Endothelial cell of umbilical vein (primary cell): ENCODE results near the gene CHID1. TPM values are rescaled to one million over a fixed set of nuclear protein-coding genes. Genes with fewer than 3 reads are reported as not detected.

ENCODE experiments used
- BruUV-seq: library from RNA; stranded (reverse); fragments of 400-500 nt; replicated peaks from 2 replicates; lab custom pipeline; 2021; lab: Mats Ljungman, UMichigan
- CTCF ChIA-PET: fragments of 300-600, 350-600 bp; sonication (Branson Sonifier 250); formaldehyde crosslinking; loops from one replicate; lab custom pipeline; 2021; ENCODE audit warnings: antibody characterized with exemption, inconsistent platforms; lab: Charles Lee
- POLR2A ChIA-PET: fragments of 300-600, 350-600 bp; sonication (Branson Sonifier 250); formaldehyde crosslinking; loops from one replicate; lab custom pipeline; 2021; ENCODE audit warnings: antibody characterized with exemption, inconsistent platforms; lab: Charles Lee
- DNase-seq: peaks from one replicate; pipeline ENCODE4 v3.0.0-alpha.2; 2011; ENCODE audit warnings: low read depth, low spot score
- FAIRE-seq: peaks from 2 replicates; lab custom pipeline; 2011; peaks lifted over from hg19 to GRCh38; lab: Jason Lieb, UNC
- H2AFZ ChIP-seq: 2 replicates; pipeline ENCODE4 v1.6.0; 2012; ENCODE audit warnings: low read depth, low read length, control low read depth, inconsistent platforms
- H3K27ac ChIP-seq: 2 replicates; pipeline ENCODE4 v1.5.1; 2011; ENCODE audit warnings: low read depth, mild to moderate bottlenecking, control low read depth, low read length, moderate library complexity; ENCODE audit not compliant: insufficient read depth
- H3K27me3 ChIP-seq, 2 experiments: 2 replicates each; pipeline versions ENCODE4 v1.6.0 to v1.6.1; 2011; ENCODE audit warnings: low read length in 2 of 2, mixed read lengths in 1 of 2; ENCODE audit not compliant: control insufficient read depth in 2 of 2, insufficient read depth in 2 of 2
- H3K36me3 ChIP-seq, 2 experiments: 2 replicates in 1 of 2; 3 replicates in 1 of 2; pipeline ENCODE4 v1.5.1; 2011; ENCODE audit warnings: low read length in 2 of 2, mild to moderate bottlenecking in 1 of 2, moderate library complexity in 1 of 2; ENCODE audit not compliant: control insufficient read depth in 2 of 2, insufficient read depth in 2 of 2; ENCODE audit errors: extremely low read depth in 1 of 2
- H3K4me1 ChIP-seq: 3 replicates; pipeline ENCODE4 v1.5.1; 2011; ENCODE audit warnings: mild to moderate bottlenecking, low read length; ENCODE audit not compliant: control insufficient read depth, insufficient read depth; ENCODE audit errors: extremely low read depth
- H3K4me2 ChIP-seq: 2 replicates; pipeline ENCODE4 v1.6.1; 2011; ENCODE audit warnings: low read length, control low read depth, mixed read lengths; ENCODE audit not compliant: insufficient read depth
- H3K4me3 ChIP-seq, 3 experiments: fragments of 200-600 bp in 1 of 3; sonication (generic), shearing (Covaris generic) in 1 of 3; replicated peaks in 1 of 3; 2 replicates each; pipeline ENCODE4 v1.5.1; 2011 to 2016; ENCODE audit warnings: control low read depth in 3 of 3, low read length in 3 of 3, mild to moderate bottlenecking in 2 of 3, inconsistent platforms in 1 of 3, low read depth in 1 of 3, moderate library complexity in 1 of 3; ENCODE audit not compliant: insufficient read depth in 1 of 3
- H3K79me2 ChIP-seq: 2 replicates; pipeline ENCODE4 v1.6.0; 2012; ENCODE audit warnings: low read length, inconsistent platforms; ENCODE audit not compliant: control insufficient read depth, insufficient read depth
- H3K9ac ChIP-seq: replicated peaks from 2 replicates; pipeline ENCODE3; 2011; ENCODE audit warnings: low read length, control low read depth; ENCODE audit not compliant: insufficient read depth; ENCODE audit errors: extremely low read depth
- H3K9me1 ChIP-seq: replicated peaks from 3 replicates; pipeline ENCODE4 v1.6.0; 2011; ENCODE audit warnings: mild to moderate bottlenecking, low read length; ENCODE audit not compliant: control insufficient read depth, insufficient read depth; ENCODE audit errors: extremely low read depth
- H3K9me3 ChIP-seq: replicated peaks from 2 replicates; pipeline ENCODE4 v1.5.1; 2012; ENCODE audit warnings: low read length, inconsistent platforms; ENCODE audit not compliant: control insufficient read depth, insufficient read depth
- H4K20me1 ChIP-seq: replicated peaks from 2 replicates; pipeline ENCODE3; 2011; ENCODE audit warnings: mild to moderate bottlenecking, low read length; ENCODE audit not compliant: control insufficient read depth, insufficient read depth; ENCODE audit errors: extremely low read depth
- EZH2 ChIP-seq: IDR thresholded peaks from 2 replicates; pipeline ENCODE4 v1.6.1; 2012; ENCODE audit warnings: borderline replicate concordance, low read depth, mild to moderate bottlenecking, moderate library complexity, low read length, inconsistent platforms; ENCODE audit not compliant: severe bottlenecking
- FOS ChIP-seq: IDR thresholded peaks from 2 replicates; pipeline ENCODE4 v1.6.1; 2011; ENCODE audit warnings: mild to moderate bottlenecking, low read length, moderate library complexity, borderline replicate concordance; ENCODE audit not compliant: insufficient read depth
- GATA2 ChIP-seq: IDR thresholded peaks from 2 replicates; pipeline ENCODE4 v1.7.0; 2011; ENCODE audit warnings: low read depth, mild to moderate bottlenecking, moderate library complexity, mixed read lengths, low read length; ENCODE audit not compliant: insufficient read length, insufficient read depth
- JUN ChIP-seq: IDR thresholded peaks from 2 replicates; pipeline ENCODE4 v1.6.1; 2011; ENCODE audit warnings: borderline replicate concordance, low read depth; ENCODE audit not compliant: insufficient read length, insufficient read depth
- POLR2A ChIP-seq: IDR thresholded peaks from 2 replicates; pipeline ENCODE4 v1.6.1; 2012; ENCODE audit warnings: low read depth, mild to moderate bottlenecking, control low read depth, low read length
- POLR2AphosphoS5 ChIP-seq: IDR thresholded peaks from 2 replicates; pipeline ENCODE4 v1.6.1; 2012; ENCODE audit warnings: low read depth, mild to moderate bottlenecking, control low read depth, low read length, moderate library complexity; ENCODE audit not compliant: insufficient read depth
- dilution Hi-C: fragments of 300-500 bp; cut with MboI; formaldehyde crosslinking; loops from one replicate; pipeline ENCODE4 v1.15.0; 2019; ENCODE audit warnings: low sequenced_read_pairs; ENCODE audit not compliant: extremely low pct_ligation_motif_present
- intact Hi-C: fragments of 100-400 bp; cut with micrococcal nuclease; formaldehyde crosslinking; loops from one replicate; pipeline ENCODE4 v1.10.0; 2022
- polyA plus RNA-seq, 4 experiments: library from polyadenylated mRNA; depleted of rRNA in 3 of 4; stranded (reverse) in 3 of 4; unstranded in 1 of 4; fragments of >200 nt; gene quantifications; 2 replicates each; pipeline versions ENCODE4 v1.2.1 to v1.2.3, GENCODE V29; 2011 to 2012; ENCODE audit warnings: missing spikeins in 1 of 4
- total RNA-seq: library from RNA; stranded (reverse); gene quantifications from 2 replicates; pipeline ENCODE4 v1.2.3, GENCODE V29; 2021
- TF ChIP-seq, protein P1 (sequence below), 2 donors: IDR thresholded peaks; 1 replicate in 1 of 2; 2 replicates in 1 of 2; pipeline ENCODE4 v1.5.1; 2011; ENCODE audit warnings: low read length in 2 of 2, mild to moderate bottlenecking in 2 of 2, moderate library complexity in 2 of 2, control low read depth in 1 of 2, inconsistent platforms in 1 of 2, low read depth in 1 of 2; ENCODE audit not compliant: insufficient read depth in 1 of 2; ENCODE audit errors: extremely low read depth in 1 of 2
- TF ChIP-seq, protein P2 (sequence below): IDR thresholded peaks from 2 replicates; pipeline ENCODE4 v1.6.1; 2011; ENCODE audit not compliant: insufficient read depth, insufficient read length

Gene CHID1
- total and polyA plus RNA-seq, 2 donors (not counting 3 experiments of a cell fraction or from before 2014, with no cell fraction given): 89.8 to 107 TPM

DNA sequence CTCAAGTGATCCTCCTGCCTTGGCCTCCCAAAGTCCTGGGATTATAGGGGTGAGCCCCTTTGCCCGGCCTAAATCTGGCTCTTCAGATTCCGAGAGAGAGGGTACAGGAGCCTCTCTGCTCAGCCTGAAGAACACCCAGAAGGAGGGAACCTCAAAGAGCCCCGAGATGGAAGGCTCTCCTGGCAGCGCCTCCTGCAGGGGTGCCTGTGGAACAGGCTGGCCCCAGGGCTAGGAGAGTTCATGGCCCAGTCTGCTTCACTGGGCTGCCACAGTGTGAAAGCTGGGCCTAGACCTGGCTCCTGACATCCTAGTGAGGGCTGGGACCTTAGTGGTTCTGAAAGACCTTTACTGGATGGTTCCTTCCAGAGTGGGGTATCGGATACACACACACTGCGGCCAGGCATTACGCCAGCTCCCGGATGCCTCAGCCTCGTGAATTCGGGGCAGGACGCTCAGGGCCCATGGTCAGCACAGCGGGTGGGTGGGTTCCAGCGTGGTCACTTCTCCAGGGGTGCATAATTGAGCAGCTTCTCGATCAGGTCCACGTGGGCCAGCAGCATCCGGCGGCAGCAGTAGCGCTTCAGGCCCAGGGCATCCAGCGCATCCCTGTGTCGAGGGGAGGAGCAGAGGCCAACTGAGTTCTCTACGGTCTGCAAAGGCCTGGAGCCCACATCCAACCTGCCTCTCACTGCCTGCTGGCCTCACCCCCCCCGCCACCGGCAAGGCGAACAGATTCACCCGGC lies 70.6 kb downstream of the CHID1 start:
- Histone ChIP-seq H3K27me3 (no peaks in the 10 kb centered on the region), H3K79me2 (peaks cover 59% of the 10 kb centered on the region), H3K9me3 (no peaks in the 10 kb centered on the region), H3K4me2 (peak overlapping the region; percentile 18), H3K4me1 (peaks cover 25% of the 10 kb centered on the region), H3K4me3 (no peak overlapping the region), H3K9me1 (no peaks in the 10 kb centered on the region), H4K20me1 (no peaks in the 10 kb centered on the region), H2AFZ (no peak overlapping the region), H3K9ac (no peak overlapping the region), H3K27ac (no peak overlapping the region), H3K36me3 (peaks cover 25 to 43% of the 10 kb centered on the region in 2 experiments)
- CTCF ChIA-PET: interaction anchor here (1.0 to 1.5 kb wide), 4 partner anchors 9 to 211 kb away, joined by 3 to 8 read pairs (median 4); no protein-coding TSS in a partner anchor
- dilution Hi-C loops: no loop called here
- POLR2A ChIA-PET: interaction anchor here (2.1 to 4.1 kb wide), 2 partner anchors 10 to 20 kb away, joined by 14 to 28 read pairs; partner anchors contain the start of gene PNPLA2
- peak; percentile 15 for FAIRE-seq
- TF ChIP-seq, protein P1, sequence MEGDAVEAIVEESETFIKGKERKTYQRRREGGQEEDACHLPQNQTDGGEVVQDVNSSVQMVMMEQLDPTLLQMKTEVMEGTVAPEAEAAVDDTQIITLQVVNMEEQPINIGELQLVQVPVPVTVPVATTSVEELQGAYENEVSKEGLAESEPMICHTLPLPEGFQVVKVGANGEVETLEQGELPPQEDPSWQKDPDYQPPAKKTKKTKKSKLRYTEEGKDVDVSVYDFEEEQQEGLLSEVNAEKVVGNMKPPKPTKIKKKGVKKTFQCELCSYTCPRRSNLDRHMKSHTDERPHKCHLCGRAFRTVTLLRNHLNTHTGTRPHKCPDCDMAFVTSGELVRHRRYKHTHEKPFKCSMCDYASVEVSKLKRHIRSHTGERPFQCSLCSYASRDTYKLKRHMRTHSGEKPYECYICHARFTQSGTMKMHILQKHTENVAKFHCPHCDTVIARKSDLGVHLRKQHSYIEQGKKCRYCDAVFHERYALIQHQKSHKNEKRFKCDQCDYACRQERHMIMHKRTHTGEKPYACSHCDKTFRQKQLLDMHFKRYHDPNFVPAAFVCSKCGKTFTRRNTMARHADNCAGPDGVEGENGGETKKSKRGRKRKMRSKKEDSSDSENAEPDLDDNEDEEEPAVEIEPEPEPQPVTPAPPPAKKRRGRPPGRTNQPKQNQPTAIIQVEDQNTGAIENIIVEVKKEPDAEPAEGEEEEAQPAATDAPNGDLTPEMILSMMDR (IDR thresholded peaks at IDR 0.05; ENCODE audit: extremely low read depth in 1 of 2, insufficient read depth in 1 of 2, low read depth in 1 of 2, low read length in 2 of 2): peak; percentile 45 to 46
- no peak for TF ChIP-seq EZH2
- intact Hi-C loops: no loop called here
- DNase-seq: no peak
- BruUV-seq: no TSS peak

DNA sequence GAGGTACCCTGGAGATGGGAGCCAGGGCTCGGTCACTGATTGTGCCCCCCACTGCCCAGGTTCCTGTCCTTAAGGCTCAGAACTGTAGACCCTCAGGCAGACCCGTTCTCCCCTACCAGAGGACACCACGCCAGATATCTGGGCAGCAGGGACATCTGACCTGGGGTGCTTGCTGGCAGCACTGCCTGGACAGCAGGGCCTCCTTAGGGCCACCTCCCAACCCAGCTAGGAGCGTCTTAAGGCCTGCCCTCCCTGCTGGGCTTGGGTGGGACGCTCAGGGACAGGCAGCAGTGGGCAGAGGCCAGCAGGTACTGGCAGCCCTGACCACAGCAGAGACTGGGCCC lies 71.4 kb downstream of the CHID1 start:
- H3K4me2 ChIP-seq: no peak overlapping the region
- H3K79me2 ChIP-seq: peaks cover 59% of the 10 kb centered on the region

More for the DNA sequence above, 71.4 kb downstream of the CHID1 start:
- Histone ChIP-seq H3K9me3 (no peaks in the 10 kb centered on the region), H4K20me1 (no peaks in the 10 kb centered on the region), H3K4me3 (no peak overlapping the region), H2AFZ (no peak overlapping the region), H3K4me1 (peaks cover 26% of the 10 kb centered on the region), H3K9ac (no peak overlapping the region), H3K27ac (no peak overlapping the region), H3K36me3 (peaks cover 25 to 43% of the 10 kb centered on the region in 2 experiments), H3K27me3 (no peaks in the 10 kb centered on the region), H3K9me1 (no peaks in the 10 kb centered on the region)
- FAIRE-seq (no peak), DNase-seq (no peak)
- BruUV-seq: no TSS peak
- intact Hi-C loops (no loop called here), dilution Hi-C loops (no loop called here)
- CTCF ChIA-PET: interaction anchor here (1.5 kb wide), 1 partner anchor 9 kb away, joined by 8 read pairs; no protein-coding TSS in a partner anchor
- POLR2A ChIA-PET: no interaction called here
- TF ChIP-seq POLR2A (peak; percentile 82), POLR2AphosphoS5 (peak; percentile 71), FOS (no peak), EZH2 (no peak), JUN (no peak), GATA2 (no peak)
- TF ChIP-seq, protein P2, sequence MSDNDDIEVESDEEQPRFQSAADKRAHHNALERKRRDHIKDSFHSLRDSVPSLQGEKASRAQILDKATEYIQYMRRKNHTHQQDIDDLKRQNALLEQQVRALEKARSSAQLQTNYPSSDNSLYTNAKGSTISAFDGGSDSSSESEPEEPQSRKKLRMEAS: no peak
- TF ChIP-seq, protein P1 (IDR thresholded peaks at IDR 0.05; ENCODE audit: extremely low read depth in 1 of 2, insufficient read depth in 1 of 2, low read depth in 1 of 2, low read length in 2 of 2): no peak
